ENCODE measurements around the gene DCC.
A peak's percentile ranks its signal among the peaks of the same experiment; 100 is the strongest.

Gene DCC

GRCh38 chr18:52715991-52716390, 376.0 kb downstream of the DCC start:
- no peaks in the 10 kb centered on the region for H3K27me3 ChIP-seq (ENCODE audit: control insufficient read depth, low read length)
- TF ChIP-seq EZH2phosphoT487 (IDR thresholded peaks at IDR 0.05; ENCODE audit: borderline replicate concordance, low read length) (no peak), CTCF (IDR thresholded peaks at IDR 0.05; ENCODE audit: low read depth, low read length, poor library complexity, severe bottlenecking) (no peak)
- H4K20me1 ChIP-seq (ENCODE audit: control insufficient read depth, insufficient read depth, low read depth, low read length) = no peaks in the 10 kb centered on the region
- H3K79me2 ChIP-seq (ENCODE audit: control insufficient read depth, low read length) = no peaks in the 10 kb centered on the region
- H3K4me2 ChIP-seq (ENCODE audit: low read length) = no peak overlapping the region
- no peak overlapping the region for H3K4me3 ChIP-seq (ENCODE audit: low read length)
- H3K9me3 ChIP-seq (ENCODE audit: control insufficient read depth, insufficient read depth, low read length) = no peaks in the 10 kb centered on the region
- no peaks in the 10 kb centered on the region for H3F3A ChIP-seq (ENCODE audit: control insufficient read depth, insufficient read depth)
- no peak overlapping the region for H3K27ac ChIP-seq (ENCODE audit: low read depth, low read length)
- no peaks in the 10 kb centered on the region for H3K9me2 ChIP-seq (replicated peaks; ENCODE audit: control insufficient read depth, low read length)
- no peaks in the 10 kb centered on the region for H3K4me1 ChIP-seq (ENCODE audit: control insufficient read depth, low read length)
- H3K36me3 ChIP-seq (ENCODE audit: control insufficient read depth, low read length) = no peaks in the 10 kb centered on the region

GRCh38 chr18:52716973-52717372, 377.0 kb downstream of the DCC start:
- H3K9me3 ChIP-seq (ENCODE audit: control insufficient read depth, insufficient read depth, low read length) = no peaks in the 10 kb centered on the region
- H3K27me3 ChIP-seq (ENCODE audit: control insufficient read depth, low read length) = no peaks in the 10 kb centered on the region
- no peak overlapping the region for H3K27ac ChIP-seq (ENCODE audit: low read depth, low read length)
- H3K4me3 ChIP-seq (ENCODE audit: low read length) = no peak overlapping the region
- H4K20me1 ChIP-seq (ENCODE audit: control insufficient read depth, insufficient read depth, low read depth, low read length) = no peaks in the 10 kb centered on the region
- no peaks in the 10 kb centered on the region for H3K36me3 ChIP-seq (ENCODE audit: control insufficient read depth, low read length)
- H3F3A ChIP-seq (ENCODE audit: control insufficient read depth, insufficient read depth) = no peaks in the 10 kb centered on the region
- no peaks in the 10 kb centered on the region for H3K4me1 ChIP-seq (ENCODE audit: control insufficient read depth, low read length)
- H3K9me2 ChIP-seq (replicated peaks; ENCODE audit: control insufficient read depth, low read length) = no peaks in the 10 kb centered on the region
- H3K79me2 ChIP-seq (ENCODE audit: control insufficient read depth, low read length) = no peaks in the 10 kb centered on the region
- no peak overlapping the region for H3K4me2 ChIP-seq (ENCODE audit: low read length)
- peak; percentile 14 for TF ChIP-seq CTCF (IDR thresholded peaks at IDR 0.05; ENCODE audit: low read depth, low read length, poor library complexity, severe bottlenecking)
- TF ChIP-seq EZH2phosphoT487 (IDR thresholded peaks at IDR 0.05; ENCODE audit: borderline replicate concordance, low read length) = no peak

GRCh38 chr18:52722904-52723303, 382.9 kb downstream of the DCC start:
- H3K36me3 ChIP-seq (ENCODE audit: control insufficient read depth, low read length) = no peaks in the 10 kb centered on the region
- no peaks in the 10 kb centered on the region for H3K27me3 ChIP-seq (ENCODE audit: control insufficient read depth, low read length)
- no peaks in the 10 kb centered on the region for H3K9me2 ChIP-seq (replicated peaks; ENCODE audit: control insufficient read depth, low read length)
- no peaks in the 10 kb centered on the region for H3K9me3 ChIP-seq (ENCODE audit: control insufficient read depth, insufficient read depth, low read length)
- H3K4me1 ChIP-seq (ENCODE audit: control insufficient read depth, low read length) = no peaks in the 10 kb centered on the region
- no peaks in the 10 kb centered on the region for H3F3A ChIP-seq (ENCODE audit: control insufficient read depth, insufficient read depth)
- TF ChIP-seq CTCF (IDR thresholded peaks at IDR 0.05; ENCODE audit: low read depth, low read length, poor library complexity, severe bottlenecking) = no peak
- no peak for TF ChIP-seq EZH2phosphoT487 (IDR thresholded peaks at IDR 0.05; ENCODE audit: borderline replicate concordance, low read length)
- H3K79me2 ChIP-seq (ENCODE audit: control insufficient read depth, low read length) = no peaks in the 10 kb centered on the region
- H3K27ac ChIP-seq (ENCODE audit: low read depth, low read length) = no peak overlapping the region
- H3K4me2 ChIP-seq (ENCODE audit: low read length) = no peak overlapping the region
- no peaks in the 10 kb centered on the region for H4K20me1 ChIP-seq (ENCODE audit: control insufficient read depth, insufficient read depth, low read depth, low read length)
- no peak overlapping the region for H3K4me3 ChIP-seq (ENCODE audit: low read length)

GRCh38 chr18:52723550-52723970, 383.6 kb downstream of the DCC start:
- no peak overlapping the region for H3K4me2 ChIP-seq (ENCODE audit: low read length)
- no peaks in the 10 kb centered on the region for H4K20me1 ChIP-seq (ENCODE audit: control insufficient read depth, insufficient read depth, low read depth, low read length)
- H3K79me2 ChIP-seq (ENCODE audit: control insufficient read depth, low read length) = no peaks in the 10 kb centered on the region
- H3K9me3 ChIP-seq (ENCODE audit: control insufficient read depth, insufficient read depth, low read length) = no peaks in the 10 kb centered on the region
- TF ChIP-seq CTCF (IDR thresholded peaks at IDR 0.05; ENCODE audit: low read depth, low read length, poor library complexity, severe bottlenecking) (no peak), EZH2phosphoT487 (IDR thresholded peaks at IDR 0.05; ENCODE audit: borderline replicate concordance, low read length) (no peak)
- no peak overlapping the region for H3K27ac ChIP-seq (ENCODE audit: low read depth, low read length)
- no peaks in the 10 kb centered on the region for H3K36me3 ChIP-seq (ENCODE audit: control insufficient read depth, low read length)
- H3F3A ChIP-seq (ENCODE audit: control insufficient read depth, insufficient read depth) = no peaks in the 10 kb centered on the region
- no peaks in the 10 kb centered on the region for H3K9me2 ChIP-seq (replicated peaks; ENCODE audit: control insufficient read depth, low read length)
- H3K4me1 ChIP-seq (ENCODE audit: control insufficient read depth, low read length) = no peaks in the 10 kb centered on the region
- no peaks in the 10 kb centered on the region for H3K27me3 ChIP-seq (ENCODE audit: control insufficient read depth, low read length)
- no peak overlapping the region for H3K4me3 ChIP-seq (ENCODE audit: low read length)
